GM12878 (cell line): ENCODE measurements around the gene FAM151A.

Source experiments
- EGR1 ChIP-seq, 2 experiments: IDR thresholded peaks; 1 replicate in 1 of 2; 2 replicates in 1 of 2; pipeline ENCODE4 v1.6.1; 2011 to 2012; ENCODE audit warnings: low read depth in 2 of 2, low read length in 2 of 2, borderline replicate concordance in 1 of 2, mild to moderate bottlenecking in 1 of 2, moderate library complexity in 1 of 2
- RCOR1 ChIP-seq: conservative IDR thresholded peaks from 2 replicates; pipeline ENCODE4 v1.6.1; 2012; ENCODE audit warnings: low read depth, low read length, improper control_type of control experiment

GRCh38 chr1:54603241-54603640 lies 20.1 kb downstream of the FAM151A start:
- TF ChIP-seq EGR1 (IDR thresholded peaks at IDR 0.05; ENCODE audit: borderline replicate concordance in 1 of 2, low read depth in 2 of 2, low read length in 2 of 2) (no peak), RCOR1 (no peak)
